Measurements from ENCODE around the gene AXDND1.
"Not testable (repeated sequence)": the region's sequence is repeated elsewhere in the genome, so short reads cannot be mapped to it uniquely, and the experiment has no call there.

The AXDND1 gene

GRCh38 chr1:179465661-179466060, 99.9 kb downstream of the AXDND1 start:
- DNase-seq (ENCODE audit: low read depth in 2 of 2), result not testable (repeated sequence)

DNA sequence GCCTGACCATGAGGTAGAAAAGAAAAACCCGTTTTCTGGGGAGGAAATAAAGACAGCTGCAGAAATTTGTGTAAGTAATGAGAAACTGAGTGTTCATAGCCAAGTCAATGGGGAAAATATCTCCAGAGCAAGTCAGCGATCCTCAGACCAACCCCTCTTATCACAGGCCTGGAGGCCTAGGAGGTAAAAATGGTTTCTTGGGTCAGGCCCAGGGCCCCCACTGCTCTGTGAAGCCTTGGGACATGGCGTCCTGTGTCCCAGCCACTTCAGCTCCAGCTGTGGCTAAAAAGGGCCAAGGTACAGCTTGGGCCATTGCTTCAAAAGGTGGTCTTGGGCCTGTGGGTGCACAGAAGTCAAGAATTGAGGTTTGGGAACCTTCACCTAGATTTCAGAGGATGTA, 108.9 kb downstream of the AXDND1 start:
- DNase-seq (ENCODE audit: low read depth in 2 of 2), result no peak

DNA sequence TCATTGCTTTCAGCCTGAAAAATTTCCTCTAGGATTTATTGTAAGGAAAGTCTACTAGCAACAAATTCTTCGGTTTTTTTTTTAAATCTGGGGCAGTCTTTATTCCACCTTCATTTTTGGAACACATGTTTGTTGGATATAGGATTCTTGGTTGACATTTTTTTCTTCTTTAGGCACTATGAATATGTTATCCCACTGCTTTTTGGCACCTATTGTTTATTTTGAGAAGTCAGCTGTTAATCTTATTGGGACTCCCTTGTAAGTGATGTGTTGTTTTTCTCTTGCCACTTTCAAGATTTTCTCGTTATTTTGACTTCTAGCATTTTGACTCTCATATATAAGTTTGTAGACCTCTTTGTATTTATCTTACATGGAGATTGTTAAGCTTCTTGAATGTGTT, 110.7 kb downstream of the AXDND1 start:
- no peak for DNase-seq (ENCODE audit: low read depth in 2 of 2)

DNA sequence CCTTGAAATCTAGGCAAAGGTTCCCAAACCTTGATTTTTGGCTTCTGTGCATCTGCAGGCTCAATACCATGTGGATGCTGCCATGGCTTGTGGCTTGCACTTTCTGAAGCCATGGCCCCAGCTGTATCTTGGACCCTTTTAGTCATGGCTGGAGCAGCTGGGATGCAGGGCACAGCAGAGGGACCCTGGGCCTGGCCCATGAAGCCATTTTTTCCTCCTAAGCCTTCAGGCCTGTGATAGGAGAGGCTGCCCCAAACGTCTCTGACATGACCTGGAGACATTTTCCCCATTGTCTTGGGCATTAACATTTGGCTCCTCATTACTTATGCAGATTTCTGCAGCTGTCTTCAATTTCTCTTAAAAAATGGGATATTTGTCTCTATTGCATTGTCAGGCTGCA, 112.6 kb downstream of the AXDND1 start:
- DNase-seq (ENCODE audit: low read depth in 2 of 2), result no peak

DNA sequence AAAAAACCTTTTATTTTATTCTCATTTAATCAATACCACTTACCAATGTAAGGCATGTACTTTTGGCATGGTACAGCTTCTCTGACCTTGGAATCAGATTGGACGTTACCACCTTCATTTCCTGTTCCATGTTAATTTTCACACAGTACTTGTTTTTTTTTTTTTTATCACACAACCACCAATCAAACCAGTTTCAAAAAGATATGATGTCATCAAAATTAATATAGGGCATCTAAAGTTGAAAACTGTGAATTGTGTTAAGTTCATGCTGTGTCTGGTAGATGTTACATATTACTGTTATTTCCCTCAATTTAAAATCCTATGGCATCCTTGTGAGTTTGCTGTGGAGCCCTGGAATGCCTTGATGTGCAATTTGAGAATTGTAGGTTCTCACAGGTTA, 124.8 kb downstream of the AXDND1 start:
- no peak for DNase-seq (ENCODE audit: low read depth in 2 of 2)

DNA sequence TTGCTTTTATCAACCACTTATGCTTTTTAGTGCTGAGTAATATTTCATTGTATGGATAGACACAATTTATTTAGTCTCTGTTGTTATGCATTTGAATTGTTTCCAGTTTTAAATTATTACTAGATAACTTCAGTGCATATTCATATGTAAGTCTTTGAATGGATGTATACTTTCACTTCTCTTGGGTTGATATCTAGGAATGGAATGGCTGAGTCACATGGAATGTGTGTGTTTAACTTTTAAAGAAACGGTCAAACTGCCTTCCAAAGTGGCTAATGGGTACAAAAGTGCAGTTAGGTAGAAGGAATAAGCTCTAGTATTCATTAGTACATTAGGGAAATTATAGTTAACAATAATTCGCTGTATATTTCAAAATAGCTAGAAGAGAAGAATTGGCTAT, 127.6 kb downstream of the AXDND1 start:
- no peak for DNase-seq (ENCODE audit: low read depth in 2 of 2)

GRCh38 chr1:179506199-179506598, 140.4 kb downstream of the AXDND1 start:
- no peak for DNase-seq (ENCODE audit: low read depth in 2 of 2)

DNA sequence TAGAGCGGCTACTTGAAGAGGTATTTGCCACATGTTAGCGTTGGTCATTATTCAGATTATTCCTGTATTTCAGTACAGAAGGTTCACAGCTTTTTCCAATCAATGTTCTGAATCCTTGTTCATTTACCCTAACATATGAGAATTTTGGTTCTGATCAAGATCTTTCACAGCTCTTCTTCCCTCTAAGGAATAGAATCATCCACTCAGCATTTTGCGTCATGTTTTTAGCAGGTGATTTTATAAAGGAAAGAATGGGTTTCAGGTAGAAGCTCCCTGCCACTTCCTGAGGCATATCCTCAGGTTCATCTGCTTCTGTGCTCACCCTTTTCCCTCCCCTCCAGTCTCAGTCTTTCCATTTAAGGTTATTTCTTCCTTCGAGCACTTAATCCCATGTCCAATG, 143.6 kb downstream of the AXDND1 start:
- no peak for DNase-seq (ENCODE audit: low read depth in 2 of 2)

- no peak for DNase-seq (ENCODE audit: low read depth in 2 of 2)
These were observed 144.3 kb downstream of the AXDND1 start for GRCh38 chr1:179510038-179510437.

DNA sequence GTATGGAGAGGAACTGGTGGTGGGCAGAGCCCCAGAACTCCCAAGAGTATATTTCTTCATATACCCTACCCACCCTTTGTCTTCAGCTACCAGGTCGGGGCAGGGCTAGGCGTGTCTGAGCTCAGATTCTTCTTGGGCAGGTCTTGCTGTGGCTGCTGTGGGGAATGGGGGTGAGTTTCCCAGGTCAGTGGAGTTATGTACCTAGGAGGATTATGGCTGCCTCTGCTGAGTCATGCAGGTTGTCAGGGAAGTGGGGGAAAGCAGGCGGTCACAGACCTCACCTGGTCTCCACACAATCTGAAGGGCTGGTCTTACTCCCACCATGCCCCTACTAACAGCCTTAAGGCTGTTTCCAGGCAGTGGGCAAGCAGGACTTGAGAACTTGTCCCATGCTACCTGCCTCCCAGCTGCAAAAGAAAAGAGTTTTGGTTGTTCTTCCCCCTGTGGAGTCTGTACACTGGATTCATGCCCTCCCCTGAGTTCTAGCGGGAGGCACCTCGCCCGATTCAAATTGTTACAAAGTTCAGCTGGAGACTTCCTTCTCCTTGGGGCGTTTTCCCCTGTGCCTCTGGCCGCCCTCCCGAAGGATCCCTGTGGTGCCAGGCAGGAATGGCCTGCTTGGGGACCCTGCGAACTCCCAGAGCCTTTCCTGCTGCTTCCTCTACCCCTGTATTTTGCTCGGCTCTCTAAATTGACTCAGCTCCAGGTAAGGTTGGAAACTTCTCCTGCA, 151.4 kb downstream of the AXDND1 start:
- DNase-seq (ENCODE audit: low read depth in 2 of 2), result no peak

- not testable (repeated sequence) for DNase-seq (ENCODE audit: low read depth in 2 of 2)
These were observed 152.8 kb downstream of the AXDND1 start for GRCh38 chr1:179518544-179518943.

DNA sequence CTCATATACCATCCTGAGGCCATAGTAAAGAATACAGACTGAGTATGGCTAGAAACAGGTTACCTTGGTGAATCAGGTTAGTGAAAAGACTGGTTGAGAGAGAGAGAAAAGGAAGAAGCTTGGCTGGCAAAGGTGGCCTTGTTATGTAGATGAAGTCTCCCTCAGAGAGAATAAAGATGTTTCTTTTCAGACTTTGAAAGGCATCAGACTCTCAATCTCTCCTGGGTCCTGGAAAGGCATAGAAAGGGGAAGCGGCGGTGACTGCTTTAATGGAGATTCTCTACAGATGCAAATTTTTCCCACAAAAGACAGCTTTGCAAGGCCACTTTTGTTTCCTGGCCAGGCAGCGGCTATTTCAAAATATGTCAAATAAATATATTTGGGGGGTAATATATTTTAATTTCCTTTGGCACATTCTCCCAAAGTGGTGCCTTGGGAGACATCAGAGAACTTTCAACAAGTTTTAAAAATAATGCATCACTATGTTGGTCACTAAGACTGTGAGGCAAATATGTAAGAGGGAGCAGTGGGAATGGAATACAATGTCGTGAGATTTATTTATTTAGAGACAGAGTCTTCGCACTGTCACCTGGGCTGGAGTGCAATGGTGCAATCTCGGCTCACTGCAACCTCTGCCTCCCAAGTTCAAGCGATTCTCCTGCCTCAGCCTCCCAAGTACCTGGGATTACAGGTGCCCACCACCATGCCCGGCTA, 163.9 kb downstream of the AXDND1 start:
- no peak for DNase-seq (ENCODE audit: low read depth in 2 of 2)

DNA sequence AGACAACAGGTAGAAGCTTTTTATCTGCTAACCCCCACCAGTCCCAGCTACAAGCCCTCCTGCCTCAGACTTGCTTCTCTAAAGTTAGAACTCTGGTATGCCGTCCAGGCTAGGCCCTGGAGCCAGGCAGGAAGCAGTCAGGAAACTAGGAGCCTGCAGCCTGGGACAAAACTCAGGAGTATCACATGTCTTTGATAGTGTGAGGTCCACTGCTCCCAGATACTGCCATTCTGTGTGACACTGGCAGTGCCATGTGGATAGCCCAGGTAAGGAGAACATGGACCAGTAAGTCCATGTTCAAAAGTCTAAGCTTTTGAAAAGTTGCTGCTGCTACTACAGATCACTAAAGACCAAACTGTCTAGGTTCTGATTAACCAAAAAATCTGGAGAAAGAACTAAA, 164.6 kb downstream of the AXDND1 start:
- DNase-seq (ENCODE audit: low read depth in 2 of 2), result no peak

DNA sequence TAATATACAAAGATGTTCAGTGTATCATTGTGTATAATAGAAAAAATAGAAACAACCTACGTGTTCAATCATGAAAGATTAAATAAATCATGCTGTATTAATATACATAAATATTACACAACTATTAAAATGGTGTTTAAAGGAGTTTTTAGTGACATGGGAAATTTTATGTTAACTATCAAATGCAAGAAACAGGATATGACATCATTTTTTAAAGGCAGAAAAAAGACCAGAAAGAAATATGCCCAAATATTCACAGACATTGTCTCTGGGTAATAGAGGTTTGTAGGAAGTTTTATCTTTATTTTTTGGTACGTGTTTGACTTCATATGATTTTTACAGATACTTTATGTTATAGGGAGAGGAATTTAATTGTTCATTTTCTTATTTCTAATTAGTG, 176.0 kb downstream of the AXDND1 start:
- no peak for DNase-seq (ENCODE audit: low read depth in 2 of 2)

DNA sequence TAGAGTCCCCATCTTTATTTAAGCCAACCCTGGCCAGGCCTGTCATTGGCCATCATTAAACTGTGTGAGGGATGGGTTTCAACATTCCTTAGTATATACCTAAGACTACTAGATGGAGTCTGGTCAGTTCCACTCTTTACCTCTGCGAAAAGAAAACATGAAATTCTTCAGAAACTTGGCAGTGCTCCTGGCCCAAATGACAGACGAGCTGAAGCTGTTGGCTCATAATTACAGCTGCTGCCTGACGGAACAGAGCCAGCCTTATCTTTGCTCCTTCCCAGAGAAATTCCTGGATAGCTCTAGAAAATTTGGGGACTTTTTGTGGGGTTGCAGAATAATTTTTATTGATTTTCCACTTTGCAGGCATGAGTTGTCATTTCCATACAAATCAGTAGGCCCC, 179.6 kb downstream of the AXDND1 start:
- no peak for DNase-seq (ENCODE audit: low read depth in 2 of 2)

- DNase-seq (ENCODE audit: low read depth in 2 of 2), result no peak
These were observed 181.3 kb downstream of the AXDND1 start for GRCh38 chr1:179547021-179547535.

GRCh38 chr1:179548666-179549367, 183.0 kb downstream of the AXDND1 start:
- DNase-seq (ENCODE audit: low read depth in 2 of 2), result no peak

DNA sequence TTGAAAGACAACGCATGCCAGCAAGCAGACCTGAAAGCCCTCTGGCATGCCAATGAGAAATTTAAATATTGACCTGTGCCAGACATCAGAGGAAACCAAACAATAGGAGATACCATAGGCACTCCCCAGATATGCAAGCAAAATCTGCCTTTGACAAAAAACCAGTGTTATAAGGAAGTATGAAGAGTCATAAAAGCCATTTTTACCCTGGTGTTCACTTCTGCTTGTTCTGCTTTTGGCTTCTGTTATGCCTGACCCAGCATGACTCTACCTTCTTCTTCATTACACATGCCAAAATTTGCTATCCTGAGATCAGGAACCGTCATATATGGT, 183.6 kb downstream of the AXDND1 start:
- no peak for DNase-seq (ENCODE audit: low read depth in 2 of 2)

DNA sequence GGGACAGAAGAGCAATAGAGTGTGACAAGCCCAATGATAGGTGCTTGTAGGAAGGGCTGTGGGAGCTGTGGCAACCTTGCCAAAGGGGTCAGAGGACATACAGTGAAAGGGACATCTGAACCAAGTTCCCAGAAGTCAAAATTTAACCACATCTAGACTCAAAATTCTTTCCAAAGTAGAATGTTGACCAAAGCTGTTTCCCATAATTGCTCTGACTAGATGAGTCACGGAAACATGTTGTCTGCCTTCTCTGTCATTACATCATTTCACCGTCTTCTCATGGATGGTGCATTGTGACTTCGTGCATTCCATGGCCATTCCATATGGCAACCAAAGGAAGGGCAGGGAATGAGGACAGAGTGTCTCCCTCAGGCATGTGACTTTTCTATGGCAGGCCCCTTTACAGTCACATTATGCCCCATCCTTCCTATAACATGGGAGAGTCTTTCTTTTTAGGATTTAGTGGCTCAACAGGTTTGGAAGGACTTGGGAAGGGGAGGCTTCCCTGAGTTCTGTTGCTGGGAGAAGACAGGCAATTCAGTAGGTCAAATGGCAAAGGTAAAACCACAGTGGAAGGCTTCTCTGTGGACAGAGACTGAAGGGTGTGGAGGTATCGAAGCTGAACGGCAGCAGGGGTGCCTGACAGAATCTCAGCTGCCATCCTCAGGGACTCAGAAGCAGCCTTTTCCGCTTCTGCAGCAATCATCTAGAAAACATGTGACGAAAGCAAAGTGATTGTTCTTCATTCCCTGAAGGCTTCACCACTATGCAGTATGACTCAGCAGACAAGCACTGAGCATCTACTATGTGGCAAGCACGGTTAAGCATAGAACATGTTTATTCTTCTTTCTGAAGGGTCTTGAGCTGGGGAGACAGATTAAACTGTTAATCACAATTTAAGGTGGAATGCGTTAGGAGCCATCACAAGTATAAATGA, 185.2 kb downstream of the AXDND1 start:
- DNase-seq (ENCODE audit: low read depth in 2 of 2), result no peak

- DNase-seq (ENCODE audit: low read depth in 2 of 2), result no peak
These were observed 188.7 kb downstream of the AXDND1 start for GRCh38 chr1:179554427-179554826.

GRCh38 chr1:179558078-179558477, 192.3 kb downstream of the AXDND1 start:
- no peak for DNase-seq (ENCODE audit: low read depth in 2 of 2)

Measured in stimulated activated CD8-positive, alpha-beta memory T cell treated with anti-CD3 and anti-CD28 coated beads, Interleukin-7, amount 100 ng/mL, for 1 hour (primary cell).